ENCODE measurements around the gene DLG4. TPM values are rescaled to one million over a fixed set of nuclear protein-coding genes. Genes with fewer than 3 reads are reported as not detected.

The DLG4 gene
- total RNA-seq, 4 donors from 2014 or later = 2.9 to 12.7 (median 3.2) TPM

- DNase-seq (ENCODE audit: low spot score in 2 of 2) = peak in 1 of 2 donors; percentile 61
- Histone ChIP-seq H3K4me3 (no peak overlapping the region), H3K9me3 (no peaks in the 10 kb centered on the region), H3K4me1 (peaks cover 14% of the 10 kb centered on the region), H3K27ac (no peak overlapping the region), H3K36me3 (peaks cover 16% of the 10 kb centered on the region), H3K27me3 (no peaks in the 10 kb centered on the region)
- 95% methylated on average over 14 of the region's 16 CpGs for WGBS
- TF ChIP-seq POLR2A (IDR thresholded peaks at IDR 0.05) (no peak), POLR2AphosphoS5 (IDR thresholded peaks at IDR 0.05) (no peak), CTCF (IDR thresholded peaks at IDR 0.05) (no peak), EP300 (IDR thresholded peaks at IDR 0.05) (no peak)
Measured at GRCh38 chr17:7203391-7203790, 16.2 kb downstream of the DLG4 start.

GRCh38 chr17:7196651-7197401, 22.8 kb downstream of the DLG4 start:
- Histone ChIP-seq H3K27ac (no peak overlapping the region), H3K9me3 (no peaks in the 10 kb centered on the region), H3K4me3 (no peak overlapping the region), H3K4me1 (no peaks in the 10 kb centered on the region), H3K27me3 (no peaks in the 10 kb centered on the region), H3K36me3 (peaks cover 38% of the 10 kb centered on the region)
- 93% methylated on average over 22 of the region's 22 CpGs for WGBS
- TF ChIP-seq CTCF (IDR thresholded peaks at IDR 0.05) (no peak), POLR2A (IDR thresholded peaks at IDR 0.05) (no peak), POLR2AphosphoS5 (IDR thresholded peaks at IDR 0.05) (no peak), EP300 (IDR thresholded peaks at IDR 0.05) (no peak)
- DNase-seq (ENCODE audit: low spot score in 2 of 2) = peak in 1 of 2 donors; percentile 53

- DNase-seq (ENCODE audit: low spot score in 2 of 2) = no peak
- H3K9me3 ChIP-seq = no peaks in the 10 kb centered on the region
- no peak for TF ChIP-seq CTCF (IDR thresholded peaks at IDR 0.05)
- TF ChIP-seq POLR2AphosphoS5 (IDR thresholded peaks at IDR 0.05) = no peak
- no peak for TF ChIP-seq POLR2A (IDR thresholded peaks at IDR 0.05)
- TF ChIP-seq EP300 (IDR thresholded peaks at IDR 0.05) = no peak
- no peaks in the 10 kb centered on the region for H3K4me1 ChIP-seq
- H3K27me3 ChIP-seq = no peaks in the 10 kb centered on the region
- H3K36me3 ChIP-seq = peaks cover 38% of the 10 kb centered on the region
- WGBS = 94% methylated on average over 12 of the region's 12 CpGs
- no peak overlapping the region for H3K4me3 ChIP-seq
- H3K27ac ChIP-seq = no peak overlapping the region
Measured at GRCh38 chr17:7195971-7196370, 23.7 kb downstream of the DLG4 start.

- DNase-seq (ENCODE audit: low spot score in 2 of 2) = no peak
- Histone ChIP-seq H3K27ac (no peak overlapping the region), H3K4me3 (no peak overlapping the region), H3K36me3 (peaks cover 36% of the 10 kb centered on the region), H3K9me3 (no peaks in the 10 kb centered on the region), H3K4me1 (no peaks in the 10 kb centered on the region), H3K27me3 (no peaks in the 10 kb centered on the region)
- WGBS = 76% methylated on average over 12 of the region's 12 CpGs
- no peak for TF ChIP-seq POLR2A (IDR thresholded peaks at IDR 0.05)
- no peak for TF ChIP-seq POLR2AphosphoS5 (IDR thresholded peaks at IDR 0.05)
- no peak for TF ChIP-seq CTCF (IDR thresholded peaks at IDR 0.05)
- no peak for TF ChIP-seq EP300 (IDR thresholded peaks at IDR 0.05)
Measured at GRCh38 chr17:7192271-7192937, 27.2 kb downstream of the DLG4 start.

- Histone ChIP-seq H3K27me3 (no peaks in the 10 kb centered on the region), H3K36me3 (peaks cover 35% of the 10 kb centered on the region), H3K9me3 (no peaks in the 10 kb centered on the region), H3K4me3 (no peak overlapping the region), H3K4me1 (no peaks in the 10 kb centered on the region), H3K27ac (no peak overlapping the region)
- 84% methylated on average over 23 of the region's 26 CpGs for WGBS
- TF ChIP-seq CTCF (IDR thresholded peaks at IDR 0.05) (no peak), POLR2A (IDR thresholded peaks at IDR 0.05) (no peak), EP300 (IDR thresholded peaks at IDR 0.05) (no peak), POLR2AphosphoS5 (IDR thresholded peaks at IDR 0.05) (no peak)
- peak in 1 of 2 donors; percentile 74 for DNase-seq (ENCODE audit: low spot score in 2 of 2)
Measured at GRCh38 chr17:7191571-7192270, 27.9 kb downstream of the DLG4 start.

Measured in suprapubic skin (tissue), 4 donors.